Measurements from ENCODE around the gene SBNO2. TPM values are rescaled to one million over a fixed set of nuclear protein-coding genes. Genes with fewer than 3 reads are reported as not detected.

The SBNO2 gene
- total and polyA plus RNA-seq, 4 donors, result 2.2 to 25.0 (median 15.0) TPM

- no peak for TF ChIP-seq CTCF (IDR thresholded peaks at IDR 0.05; ENCODE audit: low read depth, low read length, missing input control)
Measured at GRCh38 chr19:1136201-1136600, 37.9 kb downstream of the SBNO2 start (continued).

GRCh38 chr19:1135454-1135853 is 38.6 kb downstream of the SBNO2 start:
- H3K4me1 ChIP-seq (ENCODE audit: control insufficient read depth in 4 of 4, insufficient read depth in 4 of 4, low read length in 3 of 4), result peaks cover 0 to 4% (median 0%) of the 10 kb centered on the region in 4 donors
- H3K9me3 ChIP-seq (ENCODE audit: control insufficient read depth in 4 of 4, low read length in 3 of 4), result no peaks in the 10 kb centered on the region

More at GRCh38 chr19:1135454-1135853, 38.6 kb downstream of the SBNO2 start:
- Histone ChIP-seq H3K9ac (ENCODE audit: low read depth in 1 of 2, low read length in 2 of 2) (no peak overlapping the region), H3K4me3 (ENCODE audit: low read depth in 1 of 3, low read length in 3 of 3) (no peak overlapping the region), H3K27ac (ENCODE audit: low read depth in 1 of 2, low read length in 2 of 2) (no peak overlapping the region), H3K27me3 (ENCODE audit: control insufficient read depth in 4 of 4, insufficient read depth in 4 of 4, low read length in 3 of 4) (no peaks in the 10 kb centered on the region), H3K36me3 (ENCODE audit: control insufficient read depth in 4 of 4, insufficient read depth in 3 of 4, low read depth in 1 of 4, low read length in 3 of 4) (peaks cover 4 to 6% (median 6%) of the 10 kb centered on the region in 4 donors)
- 89% methylated on average over 17 of the region's 17 CpGs for WGBS
- no peak for DNase-seq (ENCODE audit: low spot score)
- TF ChIP-seq EGR1 (IDR thresholded peaks at IDR 0.05; ENCODE audit: low read depth in 2 of 2), result no peak
- no peak for TF ChIP-seq REST (IDR thresholded peaks at IDR 0.05)
- no peak for TF ChIP-seq FOXA2 (IDR thresholded peaks at IDR 0.05)
- TF ChIP-seq ZBTB33 (IDR thresholded peaks at IDR 0.05), result no peak
- no peak for TF ChIP-seq YY1 (IDR thresholded peaks at IDR 0.05)
- no peak for TF ChIP-seq CTCF (IDR thresholded peaks at IDR 0.05; ENCODE audit: low read depth, low read length, missing input control)
- no peak for TF ChIP-seq RXRA (IDR thresholded peaks at IDR 0.05)
- no peak for TF ChIP-seq MAX (IDR thresholded peaks at IDR 0.05)
- TF ChIP-seq JUND (IDR thresholded peaks at IDR 0.05), result no peak
- no peak for TF ChIP-seq HNF4G (IDR thresholded peaks at IDR 0.05)
- TF ChIP-seq HNF4A (conservative IDR thresholded peaks at IDR 0.05), result no peak
- TF ChIP-seq FOXA1 (IDR thresholded peaks at IDR 0.05), result no peak
- TF ChIP-seq NR2F2 (IDR thresholded peaks at IDR 0.05), result no peak
- no peak for TF ChIP-seq SP1 (IDR thresholded peaks at IDR 0.05)
- TF ChIP-seq GABPA (IDR thresholded peaks at IDR 0.05 in 1 of 2, conservative IDR thresholded peaks at IDR 0.05 in 1 of 2), result no peak
- no peak for TF ChIP-seq TAF1 (conservative IDR thresholded peaks at IDR 0.05)
- TF ChIP-seq ATF3 (IDR thresholded peaks at IDR 0.05), result no peak
- TF ChIP-seq RAD21 (IDR thresholded peaks at IDR 0.05), result no peak

Measured in liver (tissue), 9 donors.